A172 (cell line): ENCODE measurements around the gene WDR17. TPM values are rescaled to one million over a fixed set of nuclear protein-coding genes. Genes with fewer than 3 reads are reported as not detected.

Experiments
- total RNA-seq: library from RNA; depleted of rRNA; stranded (reverse); fragments of >200 nt; shearing (Covaris generic); gene quantifications from 2 replicates; pipeline ENCODE4 v1.2.3, GENCODE V29; 2014; rRNA removed

Gene WDR17
- total RNA-seq, 1 experiment from 2014 or later: 2.5 TPM

Other genes starting within 250 kb of the WDR17 start
- 0.19 TPM in 1 of 2 replicates, not detected in the other for gene SPATA4, start 129.7 kb downstream of the WDR17 start, total RNA-seq
- gene ASB5, start 203.4 kb downstream of the WDR17 start, total RNA-seq: 0.12 and 0.19 TPM in 2 replicates